Suprapubic skin (tissue), 4 donors: Measurements from ENCODE around the gene HIPK3.

Source experiments
- CTCF ChIP-seq, 2 donors: fragments of 200-600 bp in 1 of 2; fragments of 450-650 bp in 1 of 2; sonication (generic) in 1 of 2; IDR thresholded peaks; one replicate each; pipeline ENCODE4 v1.5.1; 2016 to 2019; ENCODE audit warnings: antibody characterized with exemption in 2 of 2, mild to moderate bottlenecking in 1 of 2, moderate library complexity in 1 of 2
- EP300 ChIP-seq: sonication (generic); formaldehyde crosslinking; IDR thresholded peaks from one replicate; pipeline ENCODE4 v1.6.1; 2017; ENCODE audit warnings: antibody characterized with exemption
- POLR2AphosphoS5 ChIP-seq, 3 donors: sonication (generic); formaldehyde crosslinking; IDR thresholded peaks; one replicate each; pipeline ENCODE4 v1.6.1; 2017; ENCODE audit warnings: antibody characterized with exemption in 3 of 3

GRCh38 chr11:33307984-33308383 is 50.8 kb downstream of the HIPK3 start:
- TF ChIP-seq CTCF (IDR thresholded peaks at IDR 0.05) (no peak), EP300 (no peak), POLR2AphosphoS5 (IDR thresholded peaks at IDR 0.05) (no peak)
